Glutamatergic neuron (in vitro differentiated cells): ENCODE data around the gene NID1. TPM values are rescaled to one million over a fixed set of nuclear protein-coding genes. Genes with fewer than 3 reads are reported as not detected.

ENCODE experiments used
- DNase-seq: peaks from one replicate; pipeline ENCODE4 v3.0.0; 2022
- H3K27ac Mint-ChIP-seq: one replicate; pipeline ENCODE4 v1.8.0; 2020; ENCODE audit warnings: mild to moderate bottlenecking, mixed read lengths, inconsistent platforms; ENCODE audit not compliant: unreplicated experiment
- H3K27me3 Mint-ChIP-seq: one replicate; pipeline ENCODE4 v1.8.0; 2020; ENCODE audit warnings: mild to moderate bottlenecking, moderate library complexity, mixed read lengths, inconsistent platforms; ENCODE audit not compliant: unreplicated experiment
- H3K36me3 Mint-ChIP-seq: one replicate; pipeline ENCODE4 v1.8.0; 2020; ENCODE audit warnings: mild to moderate bottlenecking, mixed read lengths, inconsistent platforms; ENCODE audit not compliant: unreplicated experiment
- H3K4me1 Mint-ChIP-seq: one replicate; pipeline ENCODE4 v1.8.0; 2020; ENCODE audit warnings: mild to moderate bottlenecking, low read depth, mixed read lengths, inconsistent platforms; ENCODE audit not compliant: unreplicated experiment
- H3K4me3 Mint-ChIP-seq: one replicate; pipeline ENCODE4 v1.8.0; 2020; ENCODE audit warnings: mild to moderate bottlenecking, mixed read lengths, inconsistent platforms; ENCODE audit not compliant: unreplicated experiment
- H3K9me3 Mint-ChIP-seq: one replicate; pipeline ENCODE4 v1.8.0; 2020; ENCODE audit warnings: mild to moderate bottlenecking, moderate library complexity, mixed read lengths, inconsistent platforms; ENCODE audit not compliant: unreplicated experiment
- total RNA-seq: library from RNA; stranded (reverse); fragmentation: NEBNext Ultra II Directional; extraction: Animal tissue kit (Norgen Biotek cat#: 25700); gene quantifications from one replicate; pipeline ENCODE4 v1.2.1, GENCODE V29; 2021; ENCODE audit not compliant: unreplicated experiment
- TF ChIP-seq, protein P1 (sequence below): fragments of 200-600 bp; sonication (generic); IDR thresholded peaks from one replicate; pipeline ENCODE4 v1.5.0; 2021; ENCODE audit not compliant: partially characterized antibody, unreplicated experiment

Gene NID1
- total RNA-seq, 1 donor from 2014 or later = 1.4 TPM

GRCh38 chr1:236016083-236016482 is 48.8 kb downstream of the NID1 start:
- Mint-ChIP-seq H3K9me3 (peaks cover 2% of the 10 kb centered on the region), H3K4me3 (no peak overlapping the region), H3K27ac (no peak overlapping the region), H3K36me3 (no peaks in the 10 kb centered on the region), H3K4me1 (peaks cover 19% of the 10 kb centered on the region), H3K27me3 (no peaks in the 10 kb centered on the region)
- DNase-seq = no peak
- TF ChIP-seq, protein P1, sequence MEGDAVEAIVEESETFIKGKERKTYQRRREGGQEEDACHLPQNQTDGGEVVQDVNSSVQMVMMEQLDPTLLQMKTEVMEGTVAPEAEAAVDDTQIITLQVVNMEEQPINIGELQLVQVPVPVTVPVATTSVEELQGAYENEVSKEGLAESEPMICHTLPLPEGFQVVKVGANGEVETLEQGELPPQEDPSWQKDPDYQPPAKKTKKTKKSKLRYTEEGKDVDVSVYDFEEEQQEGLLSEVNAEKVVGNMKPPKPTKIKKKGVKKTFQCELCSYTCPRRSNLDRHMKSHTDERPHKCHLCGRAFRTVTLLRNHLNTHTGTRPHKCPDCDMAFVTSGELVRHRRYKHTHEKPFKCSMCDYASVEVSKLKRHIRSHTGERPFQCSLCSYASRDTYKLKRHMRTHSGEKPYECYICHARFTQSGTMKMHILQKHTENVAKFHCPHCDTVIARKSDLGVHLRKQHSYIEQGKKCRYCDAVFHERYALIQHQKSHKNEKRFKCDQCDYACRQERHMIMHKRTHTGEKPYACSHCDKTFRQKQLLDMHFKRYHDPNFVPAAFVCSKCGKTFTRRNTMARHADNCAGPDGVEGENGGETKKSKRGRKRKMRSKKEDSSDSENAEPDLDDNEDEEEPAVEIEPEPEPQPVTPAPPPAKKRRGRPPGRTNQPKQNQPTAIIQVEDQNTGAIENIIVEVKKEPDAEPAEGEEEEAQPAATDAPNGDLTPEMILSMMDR = no peak

GRCh38 chr1:236015539-236015938 is 49.4 kb downstream of the NID1 start:
- TF ChIP-seq, protein P1 = no peak
- Mint-ChIP-seq H3K36me3 (no peaks in the 10 kb centered on the region), H3K4me1 (peaks cover 13% of the 10 kb centered on the region), H3K9me3 (peaks cover 2% of the 10 kb centered on the region), H3K27me3 (no peaks in the 10 kb centered on the region), H3K27ac (no peak overlapping the region), H3K4me3 (no peak overlapping the region)
- no peak for DNase-seq

- no peaks in the 10 kb centered on the region for H3K27me3 Mint-ChIP-seq
- no peaks in the 10 kb centered on the region for H3K4me1 Mint-ChIP-seq
- no peak overlapping the region for H3K4me3 Mint-ChIP-seq
- peaks cover 2% of the 10 kb centered on the region for H3K9me3 Mint-ChIP-seq
- H3K27ac Mint-ChIP-seq = no peak overlapping the region
- no peak for DNase-seq
- H3K36me3 Mint-ChIP-seq = no peaks in the 10 kb centered on the region
- TF ChIP-seq, protein P1 = no peak
Measured at GRCh38 chr1:236013330-236013729, 51.6 kb downstream of the NID1 start.

DNA sequence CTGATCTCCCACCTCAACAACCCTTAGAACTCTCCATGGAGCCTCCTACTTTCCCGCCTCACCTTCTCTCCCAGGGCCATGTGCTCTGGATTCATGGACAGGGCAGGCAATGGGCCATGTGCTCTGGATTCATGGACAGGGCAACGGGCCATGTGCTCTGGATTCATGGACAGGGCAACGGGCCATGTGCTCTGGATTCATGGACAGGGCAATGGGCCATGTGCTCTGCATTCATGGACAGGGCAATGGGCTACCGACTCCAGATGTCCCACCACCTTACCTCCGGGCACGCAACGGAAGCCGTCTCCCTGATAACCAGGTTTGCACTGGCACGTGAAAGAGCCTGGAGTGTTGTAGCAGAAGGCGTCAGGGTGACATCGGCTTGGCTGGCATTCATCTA is 53.2 kb downstream of the NID1 start:
- no peaks in the 10 kb centered on the region for H3K4me1 Mint-ChIP-seq
- no peaks in the 10 kb centered on the region for H3K36me3 Mint-ChIP-seq
- no peaks in the 10 kb centered on the region for H3K27me3 Mint-ChIP-seq
- TF ChIP-seq, protein P1 = no peak
- no peak for DNase-seq
- no peak overlapping the region for H3K27ac Mint-ChIP-seq
- H3K4me3 Mint-ChIP-seq = no peak overlapping the region
- H3K9me3 Mint-ChIP-seq = peaks cover 2% of the 10 kb centered on the region

GRCh38 chr1:236010443-236010842 is 54.4 kb downstream of the NID1 start:
- H3K27me3 Mint-ChIP-seq = no peaks in the 10 kb centered on the region
- no peak for DNase-seq
- H3K4me3 Mint-ChIP-seq = no peak overlapping the region
- peaks cover 2% of the 10 kb centered on the region for H3K9me3 Mint-ChIP-seq
- no peak overlapping the region for H3K27ac Mint-ChIP-seq
- H3K4me1 Mint-ChIP-seq = no peaks in the 10 kb centered on the region
- TF ChIP-seq, protein P1 = no peak
- H3K36me3 Mint-ChIP-seq = no peaks in the 10 kb centered on the region
